SJSA1 (cell line): Measurements from ENCODE around the gene CLCA4. TPM values are rescaled to one million over a fixed set of nuclear protein-coding genes. Genes with fewer than 3 reads are reported as not detected.

Experiments used
- DNase-seq, 2 experiments: peaks; one replicate each; pipeline ENCODE4 v3.0.0-alpha.2; 2015 to 2020; ENCODE audit warnings: low spot score in 2 of 2, low read depth in 1 of 2
- H3K27ac ChIP-seq: fragments of 250-450 bp; sonication (Bioruptor Pico); 2 replicates; pipeline ENCODE4 v1.5.1; 2020; ENCODE audit warnings: mild to moderate bottlenecking, moderate library complexity
- H3K27me3 ChIP-seq: fragments of 250-450 bp; sonication (Bioruptor Pico); replicated peaks from 2 replicates; pipeline ENCODE4 v1.5.1; 2020; ENCODE audit warnings: mild to moderate bottlenecking, moderate library complexity
- H3K36me3 ChIP-seq: fragments of 250-450 bp; sonication (Bioruptor Pico); 2 replicates; pipeline ENCODE4 v1.5.1; 2020; ENCODE audit warnings: mild to moderate bottlenecking
- H3K4me1 ChIP-seq: fragments of 250-450 bp; sonication (Bioruptor Pico); replicated peaks from 2 replicates; pipeline ENCODE4 v1.6.1; 2021; ENCODE audit warnings: mild to moderate bottlenecking
- H3K4me3 ChIP-seq: fragments of 250-450 bp; sonication (Bioruptor Pico); 2 replicates; pipeline ENCODE4 v1.5.1; 2020; ENCODE audit warnings: mild to moderate bottlenecking
- H3K9me3 ChIP-seq: fragments of 250-450 bp; sonication (Bioruptor Pico); replicated peaks from 2 replicates; pipeline ENCODE4 v1.5.1; 2020; ENCODE audit warnings: mild to moderate bottlenecking
- total RNA-seq: library from RNA; depleted of rRNA; stranded (reverse); fragments of >200 nt; shearing (Covaris generic); gene quantifications from 2 replicates; pipeline ENCODE4 v1.2.3, GENCODE V29; 2014

The CLCA4 gene
- total RNA-seq, 1 experiment from 2014 or later, result not detected

DNA sequence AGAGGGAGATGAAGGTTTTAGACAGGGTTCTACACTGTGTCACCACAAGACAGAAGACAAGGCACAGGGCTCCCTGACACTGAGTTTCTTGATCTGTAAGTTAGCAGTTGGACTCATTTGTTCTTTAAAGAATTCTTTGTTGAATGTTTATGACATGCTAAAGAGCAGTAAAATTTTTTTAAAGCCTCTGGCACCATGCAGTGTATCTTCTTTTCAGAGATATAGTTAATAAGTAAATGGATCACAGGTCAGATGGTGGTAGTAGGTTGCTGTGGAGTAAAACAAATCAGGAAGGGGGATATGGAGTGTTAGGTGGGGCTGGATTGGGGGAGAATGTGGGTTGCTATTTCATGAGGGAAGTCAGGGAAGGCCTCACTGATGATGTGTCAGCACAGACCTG lies 2.0 kb downstream of the CLCA4 start:
- no peak overlapping the region for H3K27ac ChIP-seq
- no peaks in the 10 kb centered on the region; the same call in 1 of the 2 replicates for H3K9me3 ChIP-seq
- H3K4me1 ChIP-seq, result no peaks in the 10 kb centered on the region
- H3K4me3 ChIP-seq, result no peak overlapping the region
- no peaks in the 10 kb centered on the region for H3K36me3 ChIP-seq
- no peaks in the 10 kb centered on the region for H3K27me3 ChIP-seq
- DNase-seq, result no peak

DNA sequence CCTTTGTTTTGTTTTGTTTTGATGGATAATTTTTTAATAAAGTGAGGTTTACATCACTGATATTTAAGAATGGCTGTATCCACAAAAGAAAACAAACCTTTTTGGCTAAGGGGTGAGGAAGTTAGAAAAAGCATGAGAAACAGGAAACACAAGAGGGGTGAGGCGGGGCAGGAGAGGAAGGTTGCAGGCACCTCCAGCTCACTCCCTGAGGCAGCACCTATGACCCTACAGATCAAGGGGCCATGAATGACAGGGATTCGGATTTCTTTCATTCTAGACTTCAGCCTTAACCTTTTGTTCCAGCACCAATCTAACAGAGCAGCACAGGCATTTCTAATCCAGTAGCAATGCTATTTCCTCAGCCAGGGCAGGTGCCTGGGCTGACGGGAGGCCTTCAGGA lies 4.4 kb downstream of the CLCA4 start:
- DNase-seq, result no peak
- Histone ChIP-seq H3K27me3 (no peaks in the 10 kb centered on the region), H3K27ac (no peak overlapping the region), H3K4me1 (no peaks in the 10 kb centered on the region), H3K36me3 (no peaks in the 10 kb centered on the region), H3K9me3 (no peaks in the 10 kb centered on the region; the same call in 1 of the 2 replicates), H3K4me3 (no peak overlapping the region)

- H3K4me1 ChIP-seq, result no peaks in the 10 kb centered on the region
- H3K27me3 ChIP-seq, result no peaks in the 10 kb centered on the region
- no peak for DNase-seq
- H3K4me3 ChIP-seq, result no peak overlapping the region
- H3K9me3 ChIP-seq, result no peaks in the 10 kb centered on the region; the same call in 1 of the 2 replicates
- H3K36me3 ChIP-seq, result no peaks in the 10 kb centered on the region
- H3K27ac ChIP-seq, result no peak overlapping the region
Measured at GRCh38 chr1:86552376-86552775, 5.5 kb downstream of the CLCA4 start.

DNA sequence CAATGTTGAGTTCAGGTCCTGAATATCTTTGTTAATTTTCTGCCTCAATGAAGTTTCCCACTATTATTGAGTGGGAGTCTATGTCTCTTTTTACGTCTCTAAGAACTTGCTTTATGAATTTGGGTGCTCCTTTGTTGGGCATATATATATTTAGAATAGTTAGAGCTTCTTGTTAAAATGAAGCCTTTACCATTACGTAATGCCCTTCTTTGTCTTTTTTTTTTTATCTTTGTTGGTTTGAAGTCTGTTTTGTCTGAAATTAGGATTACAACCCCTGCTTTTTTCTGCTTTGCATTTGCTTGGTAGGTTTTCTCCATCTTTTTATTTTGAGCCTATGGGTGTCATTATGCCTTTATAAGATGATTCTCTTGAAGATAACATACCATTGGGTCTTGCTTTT lies 10.9 kb downstream of the CLCA4 start:
- Histone ChIP-seq H3K4me1 (no peaks in the 10 kb centered on the region), H3K36me3 (no peaks in the 10 kb centered on the region), H3K27me3 (no peaks in the 10 kb centered on the region), H3K4me3 (no peak overlapping the region), H3K9me3 (peaks cover 2% of the 10 kb centered on the region; the same call in 1 of the 2 replicates), H3K27ac (no peak overlapping the region)
- no peak for DNase-seq

- Histone ChIP-seq H3K4me3 (no peak overlapping the region), H3K9me3 (no peaks in the 10 kb centered on the region), H3K4me1 (no peaks in the 10 kb centered on the region), H3K27me3 (no peaks in the 10 kb centered on the region), H3K36me3 (no peaks in the 10 kb centered on the region), H3K27ac (no peak overlapping the region)
- no peak for DNase-seq
Measured at GRCh38 chr1:86563849-86564248, 17.0 kb downstream of the CLCA4 start.

GRCh38 chr1:86567341-86567740 lies 20.5 kb downstream of the CLCA4 start:
- Histone ChIP-seq H3K27me3 (no peaks in the 10 kb centered on the region), H3K4me1 (no peaks in the 10 kb centered on the region), H3K27ac (no peak overlapping the region), H3K4me3 (no peak overlapping the region), H3K9me3 (no peaks in the 10 kb centered on the region), H3K36me3 (no peaks in the 10 kb centered on the region)
- DNase-seq, result no peak

DNA sequence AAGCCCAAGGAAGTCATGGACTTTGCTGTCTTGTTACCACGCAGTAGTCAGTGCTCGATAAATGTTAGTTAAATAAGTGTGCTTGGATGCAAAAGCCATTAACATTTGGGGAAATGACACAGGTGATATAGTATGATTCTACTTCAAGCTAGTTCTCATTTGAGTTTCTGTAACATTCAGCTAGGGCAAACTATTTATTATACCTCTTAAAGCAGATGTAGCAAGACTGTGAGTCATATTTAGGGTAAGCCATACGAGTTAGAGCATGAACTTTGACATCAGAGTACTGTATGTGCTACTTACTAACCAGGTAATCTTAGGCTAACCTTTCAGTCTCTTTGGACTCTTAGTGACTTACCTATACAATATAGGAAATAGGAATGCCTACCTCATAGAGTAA lies 21.0 kb downstream of the CLCA4 start:
- no peaks in the 10 kb centered on the region for H3K4me1 ChIP-seq
- no peak overlapping the region for H3K27ac ChIP-seq
- H3K9me3 ChIP-seq, result no peaks in the 10 kb centered on the region
- H3K27me3 ChIP-seq, result no peaks in the 10 kb centered on the region
- no peak for DNase-seq
- H3K36me3 ChIP-seq, result no peaks in the 10 kb centered on the region
- H3K4me3 ChIP-seq, result no peak overlapping the region

GRCh38 chr1:86573763-86574484 lies 27.0 kb downstream of the CLCA4 start:
- DNase-seq, result no peak
- Histone ChIP-seq H3K27me3 (no peaks in the 10 kb centered on the region), H3K36me3 (no peaks in the 10 kb centered on the region), H3K4me3 (no peak overlapping the region), H3K9me3 (no peaks in the 10 kb centered on the region), H3K4me1 (no peaks in the 10 kb centered on the region), H3K27ac (no peak overlapping the region)

- Histone ChIP-seq H3K27me3 (0 out of 2 replicates have a peak, but pooled peaks cover 4% of the 10 kb centered on the region), H3K4me1 (no peaks in the 10 kb centered on the region), H3K4me3 (no peak overlapping the region), H3K36me3 (no peaks in the 10 kb centered on the region), H3K27ac (no peak overlapping the region), H3K9me3 (no peaks in the 10 kb centered on the region)
- DNase-seq, result no peak
Measured at GRCh38 chr1:86581231-86581630, 34.4 kb downstream of the CLCA4 start.

- DNase-seq, result no peak
- H3K27me3 ChIP-seq, result 0 out of 2 replicates have a peak, but pooled peaks cover 4% of the 10 kb centered on the region
- H3K4me1 ChIP-seq, result no peaks in the 10 kb centered on the region
- no peaks in the 10 kb centered on the region for H3K9me3 ChIP-seq
- H3K27ac ChIP-seq, result no peak overlapping the region
- no peaks in the 10 kb centered on the region for H3K36me3 ChIP-seq
- H3K4me3 ChIP-seq, result no peak overlapping the region
Measured at GRCh38 chr1:86582161-86582560, 35.3 kb downstream of the CLCA4 start.

DNA sequence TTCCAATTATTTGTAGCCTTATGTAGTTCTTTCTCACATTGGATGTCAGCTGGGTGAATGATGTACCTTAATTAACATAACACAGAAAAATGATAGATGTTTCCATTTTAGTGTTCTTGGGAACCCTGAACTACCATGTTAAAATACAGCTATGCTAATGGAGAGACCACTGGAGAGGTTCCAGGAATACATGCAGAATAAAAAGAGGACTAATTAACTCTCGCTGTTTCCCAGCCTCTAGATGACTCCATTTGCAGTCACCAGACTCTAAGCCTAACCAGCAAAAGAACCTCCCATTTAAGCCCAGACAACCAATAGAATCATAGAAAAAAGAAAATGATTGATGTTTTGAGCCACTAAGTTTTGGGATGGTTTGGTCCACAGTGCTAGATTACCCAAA lies 36.2 kb downstream of the CLCA4 start:
- Histone ChIP-seq H3K4me1 (no peaks in the 10 kb centered on the region), H3K4me3 (no peak overlapping the region), H3K27me3 (0 out of 2 replicates have a peak, but pooled peaks cover 4% of the 10 kb centered on the region), H3K36me3 (no peaks in the 10 kb centered on the region), H3K9me3 (no peaks in the 10 kb centered on the region), H3K27ac (no peak overlapping the region)
- DNase-seq, result no peak

DNA sequence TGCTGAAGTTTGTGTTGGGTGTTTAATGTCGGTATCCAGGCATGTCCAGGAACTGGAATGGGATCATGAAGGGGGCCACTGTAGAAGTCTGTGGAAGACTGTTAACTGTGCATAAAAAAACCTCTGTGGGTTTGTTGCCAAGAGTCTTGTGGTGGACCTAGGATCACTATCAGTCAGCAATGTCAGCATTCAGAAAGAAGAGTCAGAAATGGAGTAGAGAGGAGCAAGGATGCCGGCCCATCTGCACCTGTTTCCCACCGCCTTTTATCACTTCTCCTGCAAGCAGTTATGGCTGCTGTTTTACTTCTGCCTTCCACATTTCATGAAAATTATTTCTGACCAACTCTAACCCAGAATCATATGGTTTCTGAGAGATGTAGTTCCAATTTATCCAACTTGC lies 36.7 kb downstream of the CLCA4 start:
- Histone ChIP-seq H3K36me3 (no peaks in the 10 kb centered on the region), H3K27me3 (0 out of 2 replicates have a peak, but pooled peaks cover 4% of the 10 kb centered on the region), H3K9me3 (no peaks in the 10 kb centered on the region), H3K4me1 (no peaks in the 10 kb centered on the region), H3K27ac (no peak overlapping the region), H3K4me3 (no peak overlapping the region)
- DNase-seq, result no peak

- H3K27me3 ChIP-seq, result peaks cover 6% of the 10 kb centered on the region; the same call in 1 of the 2 replicates
- no peak overlapping the region for H3K4me3 ChIP-seq
- no peaks in the 10 kb centered on the region for H3K4me1 ChIP-seq
- no peaks in the 10 kb centered on the region for H3K36me3 ChIP-seq
- DNase-seq, result no peak
- H3K9me3 ChIP-seq, result no peaks in the 10 kb centered on the region
- H3K27ac ChIP-seq, result no peak overlapping the region
Measured at GRCh38 chr1:86594284-86594770, 47.4 kb downstream of the CLCA4 start.

- H3K36me3 ChIP-seq, result no peaks in the 10 kb centered on the region
- no peaks in the 10 kb centered on the region for H3K27me3 ChIP-seq
- no peak for DNase-seq
Measured at GRCh38 chr1:86596224-86596623, 49.3 kb downstream of the CLCA4 start.

More at GRCh38 chr1:86596224-86596623, 49.3 kb downstream of the CLCA4 start:
- Histone ChIP-seq H3K4me3 (no peak overlapping the region), H3K27ac (no peak overlapping the region), H3K4me1 (no peaks in the 10 kb centered on the region), H3K9me3 (no peaks in the 10 kb centered on the region)
